Stimulated activated CD4-positive, alpha-beta T cell treated with anti-CD3 and anti-CD28 coated beads, Interleukin-12 subunit alpha, Interleukin-12 subunit beta, amount 100 ng/mL, for 4 hours (primary cell): Measurements from ENCODE around the gene SENP1.
A peak's percentile ranks its signal among the peaks of the same experiment; 100 is the strongest.

ENCODE experiments used
- DNase-seq: peaks from one replicate; pipeline ENCODE4 v3.0.0-alpha.2; 2020

The SENP1 gene

GRCh38 chr12:48110691-48111311, 4.9 kb upstream of the SENP1 start:
- DNase-seq, result no peak

GRCh38 chr12:48109424-48109823, 3.5 kb upstream of the SENP1 start:
- DNase-seq, result no peak

DNA sequence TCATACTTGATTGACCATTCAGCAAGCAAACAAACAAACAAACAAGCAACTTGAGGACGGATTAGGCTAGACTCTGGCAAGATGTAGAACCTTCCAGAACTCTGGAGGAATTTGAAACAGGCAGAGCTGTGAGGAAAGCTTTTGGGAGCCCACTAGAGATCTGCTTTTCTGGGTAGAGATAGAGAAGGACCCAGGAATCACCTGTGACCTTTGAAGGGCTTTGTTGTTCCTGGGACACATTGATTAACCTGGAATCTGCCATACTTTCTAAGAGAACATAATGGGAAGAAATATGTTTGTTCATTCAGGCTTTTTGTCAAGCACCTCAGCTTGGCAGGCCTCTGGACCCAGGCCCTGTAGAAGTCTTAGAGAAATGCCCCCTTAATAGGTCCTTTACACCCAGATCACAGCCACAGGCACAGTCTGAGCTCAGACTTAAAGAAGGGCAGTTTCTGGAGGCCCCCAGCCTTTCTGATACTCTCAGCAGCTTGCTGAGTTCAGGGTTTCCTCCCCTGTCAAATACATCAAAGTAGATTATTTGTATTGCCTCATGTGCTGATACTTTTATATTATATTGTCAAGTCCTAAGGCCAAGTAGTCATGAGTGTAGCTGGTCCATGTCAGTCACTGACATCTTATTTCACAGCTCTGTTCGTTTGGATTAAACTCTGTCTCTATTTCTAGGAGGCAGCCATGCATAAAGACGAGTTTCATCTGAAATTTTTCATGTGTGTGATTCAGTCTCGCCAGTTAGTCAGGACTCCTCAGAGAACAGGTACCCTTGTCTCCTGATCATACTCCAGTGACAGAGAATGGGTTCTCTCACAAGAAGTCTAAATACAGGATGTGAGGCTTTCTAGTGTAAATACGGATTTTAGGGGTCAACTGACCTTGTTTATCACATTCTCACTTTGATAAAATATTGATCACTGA, 1.1 kb upstream of the SENP1 start:
- DNase-seq, result no peak

DNA sequence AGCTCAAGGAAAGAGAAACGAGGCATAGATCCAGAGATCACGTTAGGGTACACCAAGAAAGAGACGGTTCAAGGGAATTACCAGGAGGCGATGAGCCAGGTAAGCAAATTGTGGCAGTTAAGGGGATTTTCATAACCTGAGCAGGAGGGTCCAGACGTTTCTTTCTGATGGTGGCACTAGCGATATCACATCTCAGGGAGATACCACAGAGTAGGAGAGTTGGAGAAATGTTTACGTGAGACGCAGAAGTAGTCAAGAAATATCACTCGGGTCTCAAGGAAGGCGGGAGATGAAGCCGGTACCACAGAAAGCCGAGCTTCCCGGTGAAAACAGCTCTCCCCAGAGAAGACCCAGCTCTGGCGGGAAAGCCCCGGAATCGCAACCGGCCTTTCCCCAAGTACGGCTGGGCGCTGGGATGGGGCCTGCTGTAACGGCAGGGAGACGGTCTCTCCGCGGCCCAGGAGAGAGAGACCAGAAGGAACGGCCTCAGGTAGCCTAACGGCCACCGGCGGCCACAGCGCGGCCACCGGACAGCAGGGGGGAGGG, 485 bp downstream of the SENP1 start:
- peak; percentile 45 for DNase-seq

DNA sequence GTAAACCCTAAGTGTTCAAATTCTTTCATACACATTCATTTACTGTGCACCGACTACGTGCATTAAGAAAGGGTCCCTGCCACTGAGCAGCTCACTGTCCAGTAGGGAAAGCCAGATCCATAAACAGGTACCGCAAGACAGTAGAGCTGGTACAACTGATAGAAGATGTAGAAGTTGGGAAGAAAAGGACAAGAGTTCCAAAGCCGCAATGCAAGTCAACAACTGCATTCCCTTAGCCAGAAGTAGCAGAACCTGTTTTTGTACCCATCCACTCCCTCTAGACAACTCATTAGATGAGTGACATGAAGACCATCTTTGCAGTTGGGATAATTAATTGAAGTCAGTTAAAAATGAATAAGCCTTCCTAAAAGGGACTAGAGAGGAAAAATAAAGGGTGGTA, 1.3 kb downstream of the SENP1 start:
- DNase-seq, result no peak

DNA sequence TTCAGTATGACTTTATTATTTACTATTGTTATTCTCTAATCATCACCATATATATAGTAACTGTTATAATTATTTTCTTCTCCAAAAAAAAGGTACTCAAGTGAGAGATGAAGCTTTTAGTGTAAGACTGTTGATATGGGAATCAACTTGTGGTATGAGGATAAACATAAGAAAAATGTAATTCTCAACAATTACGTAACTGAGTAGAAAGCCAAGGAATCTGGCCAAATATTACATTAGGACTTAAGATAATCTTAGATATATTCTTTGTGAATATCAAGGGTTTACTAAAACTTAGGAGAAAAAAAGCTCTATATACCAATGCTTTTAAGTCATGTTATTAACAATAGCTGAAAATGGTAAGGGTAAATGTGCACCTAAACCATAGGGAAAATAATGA, 13.3 kb downstream of the SENP1 start:
- DNase-seq, result no peak

DNA sequence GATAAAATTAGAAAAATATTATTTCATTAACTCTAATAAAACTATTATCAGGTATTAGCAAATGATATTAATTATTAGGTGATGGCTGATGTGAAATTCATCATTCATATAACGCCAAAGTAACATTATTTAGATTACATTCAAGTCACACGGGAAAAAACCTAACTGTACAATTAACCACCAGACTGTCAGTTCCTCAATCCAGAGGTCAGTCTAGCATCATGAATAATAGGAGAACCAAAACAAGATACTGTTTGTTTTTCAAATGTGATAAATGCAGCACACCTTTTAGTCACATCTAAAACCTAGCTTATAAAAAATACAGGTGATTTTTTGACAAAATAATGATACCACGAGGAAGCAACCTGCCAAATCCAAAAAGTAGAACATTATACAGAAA, 19.6 kb downstream of the SENP1 start:
- no peak for DNase-seq

GRCh38 chr12:48084841-48085460, 20.9 kb downstream of the SENP1 start:
- DNase-seq, result no peak

DNA sequence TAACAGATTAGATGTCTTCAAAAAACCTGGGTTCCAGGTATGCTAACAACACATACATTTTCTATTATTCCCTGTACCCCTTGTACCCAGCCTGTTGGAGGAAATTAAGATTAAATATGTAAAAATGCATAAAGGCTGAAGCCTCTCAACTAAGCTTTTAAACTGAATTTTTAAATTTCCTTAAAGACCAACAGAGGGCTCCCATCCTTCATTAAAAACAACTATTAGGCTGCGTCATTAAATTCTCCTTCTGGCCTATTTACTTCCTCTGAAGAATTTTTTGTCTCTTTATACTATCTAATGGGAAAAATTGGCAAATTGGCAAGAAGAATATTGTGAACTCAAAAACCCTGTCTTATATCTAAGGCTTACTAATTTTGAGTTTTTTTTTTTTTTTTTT, 21.8 kb downstream of the SENP1 start:
- no peak for DNase-seq

- DNase-seq, result no peak
Measured at GRCh38 chr12:48080821-48081220, 25.1 kb downstream of the SENP1 start.

DNA sequence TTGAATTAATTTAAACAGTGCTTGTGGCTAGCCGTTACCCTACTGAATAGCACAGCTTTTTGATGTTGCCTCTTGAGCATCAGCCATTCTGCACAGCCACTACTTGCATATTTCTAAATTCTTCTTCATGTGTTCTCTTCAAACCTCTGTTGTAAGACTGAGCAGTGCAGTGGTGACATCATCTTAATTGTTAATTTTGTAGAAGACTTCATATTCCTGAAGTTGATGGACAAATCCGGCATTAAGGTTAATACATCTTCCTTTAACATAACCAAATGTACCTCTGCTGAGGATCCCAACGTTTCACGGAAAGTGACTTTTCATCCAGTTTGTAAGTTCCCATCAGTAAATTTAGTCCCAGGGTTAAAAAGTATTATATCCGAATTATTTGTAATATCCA, 25.6 kb downstream of the SENP1 start:
- no peak for DNase-seq

DNA sequence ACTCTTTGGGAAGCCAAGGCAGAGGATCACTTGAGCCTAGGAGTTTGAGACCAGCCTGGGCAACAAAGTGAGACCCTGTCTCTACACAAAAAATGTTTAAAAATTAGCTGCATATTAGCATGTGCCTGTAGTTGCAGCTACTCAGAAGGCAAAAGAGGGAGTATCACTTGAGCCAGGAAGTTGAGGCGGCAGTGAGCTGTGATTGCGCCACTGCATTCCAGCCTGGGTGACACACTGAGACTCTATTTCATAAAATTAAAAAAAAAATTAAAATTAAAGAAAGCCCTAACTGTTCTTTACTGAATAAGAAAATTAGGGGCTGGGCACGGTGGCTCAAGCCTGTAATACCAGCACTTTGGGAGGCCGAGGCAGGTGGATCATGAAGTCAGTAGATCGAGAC, 27.0 kb downstream of the SENP1 start:
- DNase-seq, result no peak

DNA sequence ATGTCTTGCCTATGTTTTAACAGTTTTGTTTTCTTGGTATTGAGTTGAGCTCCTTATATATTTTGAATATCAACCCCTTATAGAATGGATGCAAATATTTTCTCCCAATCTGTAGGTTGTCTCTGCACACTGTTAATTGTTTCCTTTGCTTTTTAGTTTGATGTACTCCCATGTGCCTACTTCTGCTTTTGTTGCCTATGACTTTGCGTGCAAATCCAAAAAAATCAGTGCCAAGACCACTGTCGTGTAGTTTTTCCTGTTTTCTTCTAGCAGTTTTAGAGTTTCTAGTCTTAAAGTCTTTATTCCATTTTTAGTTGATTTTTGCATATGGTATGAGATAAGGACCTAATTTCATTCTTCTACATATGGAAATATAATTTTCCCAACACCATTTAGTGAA, 28.8 kb downstream of the SENP1 start:
- no peak for DNase-seq

DNA sequence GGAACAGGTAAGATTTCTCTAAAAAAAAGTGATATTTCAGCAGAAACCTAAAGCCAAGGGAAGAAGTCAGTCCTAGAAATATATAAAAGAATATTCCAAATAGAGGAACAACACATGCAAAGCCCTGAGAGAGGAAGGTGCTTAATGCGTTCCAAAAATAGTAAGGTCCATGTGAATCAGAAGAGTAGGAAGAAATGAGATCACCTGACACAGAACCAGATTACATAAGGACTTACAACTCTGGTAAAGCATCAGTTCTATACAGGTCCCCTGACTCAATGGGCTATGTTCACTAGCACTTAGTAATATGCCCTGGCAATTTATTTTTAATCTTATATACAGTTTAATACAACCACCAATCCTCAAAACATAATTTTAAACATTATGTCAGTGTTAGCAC, 30.0 kb downstream of the SENP1 start:
- no peak for DNase-seq

GRCh38 chr12:48074266-48074665, 31.6 kb downstream of the SENP1 start:
- no peak for DNase-seq

GRCh38 chr12:48072266-48072665, 33.6 kb downstream of the SENP1 start:
- no peak for DNase-seq

DNA sequence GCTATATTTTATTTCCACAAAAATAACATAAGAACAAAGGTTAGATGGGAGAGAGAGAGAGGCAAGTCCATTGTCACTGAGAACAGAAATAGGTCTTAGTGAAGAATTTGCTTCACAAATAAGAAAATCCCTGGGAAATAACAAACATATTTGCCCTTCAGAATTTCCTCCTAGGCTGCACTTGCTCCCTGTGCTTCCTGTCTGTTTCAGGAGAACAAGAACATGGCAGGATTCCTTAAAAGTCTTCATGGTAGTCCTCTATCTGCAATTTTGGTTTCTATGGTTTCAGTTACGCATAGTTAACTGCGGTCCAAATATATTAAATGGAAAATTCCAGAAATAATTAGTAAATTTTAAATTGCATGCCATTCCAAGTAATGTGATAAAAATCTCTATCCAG, 34.1 kb downstream of the SENP1 start:
- DNase-seq, result no peak

GRCh38 chr12:48070731-48071130, 35.1 kb downstream of the SENP1 start:
- DNase-seq, result no peak

GRCh38 chr12:48070033-48070432, 35.8 kb downstream of the SENP1 start:
- DNase-seq, result no peak

- no peak for DNase-seq
Measured at GRCh38 chr12:48069241-48069640, 36.6 kb downstream of the SENP1 start.

DNA sequence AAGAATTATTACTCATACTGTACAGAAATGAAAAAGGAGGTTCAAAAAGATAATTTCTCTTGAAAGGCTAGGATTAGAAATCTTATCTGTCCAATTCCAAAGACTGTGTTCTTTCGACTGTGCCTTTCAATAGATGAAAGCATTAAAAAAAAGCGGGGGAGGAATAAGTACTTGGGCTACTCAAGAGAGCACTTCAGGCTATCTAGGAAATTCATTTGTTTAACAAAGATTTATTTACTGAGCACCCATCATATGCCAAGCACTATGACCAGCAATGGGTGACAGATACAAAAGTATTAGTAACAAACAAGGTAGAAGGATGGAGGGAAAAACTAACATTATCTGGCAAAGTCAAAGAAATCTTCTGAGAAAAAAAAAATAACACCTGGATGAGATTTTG, 37.4 kb downstream of the SENP1 start:
- no peak for DNase-seq

DNA sequence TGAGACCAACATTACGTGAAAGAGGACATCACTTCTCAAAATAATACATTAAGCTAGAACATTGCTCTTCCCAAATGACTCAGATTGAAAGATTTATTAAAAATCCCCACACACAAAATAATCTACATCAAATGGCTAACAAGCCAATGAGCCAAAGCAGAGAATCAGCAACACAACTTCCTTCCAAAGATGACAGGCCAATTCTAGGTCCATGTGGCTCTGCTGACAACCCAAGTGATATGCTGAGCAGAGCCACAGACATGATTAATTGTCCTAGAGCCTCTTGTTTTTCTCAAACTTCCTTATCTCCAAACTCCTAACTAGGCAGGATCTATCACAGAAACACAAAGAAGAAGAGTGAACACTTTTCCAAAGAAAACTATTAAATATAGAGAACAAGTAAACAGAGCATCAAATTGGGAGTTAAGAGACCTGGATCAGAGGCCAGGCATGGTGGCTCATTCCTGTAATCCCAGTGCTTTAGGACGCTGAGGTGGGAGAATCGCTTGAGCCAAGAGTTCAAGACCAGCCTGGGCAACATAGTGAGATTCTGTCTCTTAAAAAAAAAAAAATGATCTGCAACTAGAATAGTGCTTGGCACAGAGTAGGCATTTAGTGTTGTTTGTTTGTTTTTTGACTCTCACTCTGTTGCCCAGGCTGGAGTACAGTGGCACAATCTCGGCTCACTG, 38.5 kb downstream of the SENP1 start:
- no peak for DNase-seq

- no peak for DNase-seq
Measured at GRCh38 chr12:48065041-48065440, 40.8 kb downstream of the SENP1 start.
